Adrenal gland (tissue), 12 donors: ENCODE results near the gene PCDHA13. TPM values are rescaled to one million over a fixed set of nuclear protein-coding genes. Genes with fewer than 3 reads are reported as not detected.
A peak's percentile ranks its signal among the peaks of the same experiment; 100 is the strongest.

Source experiments
- DNase-seq, 7 donors: peaks; one replicate each; pipeline ENCODE4 v3.0.0-alpha.2; 2019 to 2020
- H3K27ac ChIP-seq, 5 donors: fragments of 200-600 bp; sonication (generic) in 4 of 5; 1 replicate in 3 of 5; 2 replicates in 2 of 5; pipeline versions ENCODE4 v1.5.1 to v1.8.0; 2016 to 2020; ENCODE audit warnings: mild to moderate bottlenecking in 1 of 5
- H3K27me3 ChIP-seq: fragments of 200-600 bp; 2 replicates; pipeline ENCODE4 v1.8.0; 2021
- H3K36me3 ChIP-seq, 2 donors: fragments of 200-600 bp; replicated peaks in 1 of 2; 1 replicate in 1 of 2; 2 replicates in 1 of 2; pipeline versions ENCODE4 v1.5.1 to v1.8.0; 2018 to 2022
- H3K4me1 ChIP-seq, 2 donors: fragments of 200-600 bp; replicated peaks in 1 of 2; 1 replicate in 1 of 2; 2 replicates in 1 of 2; pipeline versions ENCODE4 v1.5.1 to v1.8.0; 2018 to 2021
- H3K4me3 ChIP-seq, 4 donors: fragments of 200-600 bp; sonication (generic) in 3 of 4; one replicate each; pipeline ENCODE4 v1.5.1; 2016 to 2018
- H3K9me3 ChIP-seq, 3 donors: fragments of 200-600 bp; sonication (generic) in 1 of 3; replicated peaks in 1 of 3; 1 replicate in 2 of 3; 2 replicates in 1 of 3; pipeline versions ENCODE4 v1.5.1 to v1.8.0; 2016 to 2021
- CTCF ChIP-seq, 6 experiments: fragments of 450-650 bp in 4 of 6; fragments of 200-600 bp in 2 of 6; sonication (generic) in 1 of 6; IDR thresholded peaks; 1 replicate in 5 of 6; 2 replicates in 1 of 6; pipeline versions ENCODE4 v1.5.1 to v1.8.0; 2016 to 2021; ENCODE audit warnings: antibody characterized with exemption in 6 of 6, mild to moderate bottlenecking in 2 of 6, moderate library complexity in 1 of 6
- POLR2A ChIP-seq, 2 donors: fragments of 450-650 bp; IDR thresholded peaks; one replicate each; pipeline ENCODE4 v1.6.1; 2017; ENCODE audit warnings: antibody characterized with exemption in 2 of 2, mild to moderate bottlenecking in 2 of 2, moderate library complexity in 1 of 2
- WGBS, 4 donors: extraction: QIAGEN DNeasy Blood & Tissue Kit in 2 of 4; methylation state at CpG; one replicate each; pipeline versions ENCODE4 v1.1.5 to v1.1.7; 2013 to 2017; 5-methylcytosine and 5-hydroxymethylcytosine counted together
- intact Hi-C, 2 donors: fragments of 100-400 bp; cut with DNase I; formaldehyde crosslinking; loops; one replicate each; pipeline versions ENCODE4 v1.14.1 to v1.15.0; 2022 to 2023
- polyA plus RNA-seq, 3 donors: library from polyadenylated mRNA; stranded (reverse); fragments of 200-250 nt in 2 of 3; fragments of 350-450 nt in 1 of 3; fragmentation: Illumina TruSeq in 1 of 3; extraction: RNeasy Lipid Tissue Mini Kit (QIAGEN cat#74804) in 1 of 3; gene quantifications; one replicate each; pipeline ENCODE4 v1.2.3, GENCODE V29; 2013 to 2014
- total RNA-seq, 9 donors: library from RNA; depleted of rRNA in 4 of 9; stranded (reverse); fragments of >200 nt in 4 of 9; fragments of 120-200 nt in 1 of 9; fragmentation: NEBNext Ultra II Directional in 1 of 9; extraction: Animal tissue kit (Norgen Biotek cat#: 25700) in 1 of 9; gene quantifications; one replicate each; pipeline versions ENCODE4 v1.1.0 to v1.2.4, GENCODE V29; 2013 to 2023
- donor health status: healthy with polysubstance abuse.
- donor health status: Bipolar disorder and iron deficiency.
- donor health status: DM: yes; HTN: yes; CAD: no.
- donor health status: DM: no; HTN: no; CAD: no.
- donor health status: DM: no; HTN: no; CAD: no.
- donor health status: DM: yes; HTN: yes; CAD: no.

PCDHA13 gene
- total and polyA plus RNA-seq, 12 donors, result 0.12 to 0.98 (median 0.52) TPM; not detected in 1

GRCh38 chr5:140855772-140856674 is 25.9 kb upstream of the PCDHA13 start, which contains the start of gene PCDHA10:
Gene PCDHA10 (plus strand): TSS chr5:140855897. CDS start chr5:140856049, 152 bp downstream.
- Histone ChIP-seq H3K4me1 (no peaks in the 10 kb centered on the region), H3K27me3 (peaks cover 6% of the 10 kb centered on the region), H3K4me3 (peak within 1 kb of the TSS in 1 of 4 donors; percentile 2), H3K9me3 (peaks cover 0 to 12% (median 0%) of the 10 kb centered on the region in 3 donors), H3K36me3 (no peaks in the 10 kb centered on the region), H3K27ac (no peak within 1 kb of the TSS)
- WGBS, 4 donors, result 16 to 22% (median 22%) methylated on average over 43 to 44 of the region's 44 CpGs; no CpG with 5 or more reads in 1 of the 4 donors
- DNase-seq, result no peak
- no peak for TF ChIP-seq POLR2A (IDR thresholded peaks at IDR 0.05)
- peak in 3 of 6 experiments; percentile 16 to 26 (median 25) for TF ChIP-seq CTCF (IDR thresholded peaks at IDR 0.05)
- intact Hi-C loops, result no loop called here

DNA sequence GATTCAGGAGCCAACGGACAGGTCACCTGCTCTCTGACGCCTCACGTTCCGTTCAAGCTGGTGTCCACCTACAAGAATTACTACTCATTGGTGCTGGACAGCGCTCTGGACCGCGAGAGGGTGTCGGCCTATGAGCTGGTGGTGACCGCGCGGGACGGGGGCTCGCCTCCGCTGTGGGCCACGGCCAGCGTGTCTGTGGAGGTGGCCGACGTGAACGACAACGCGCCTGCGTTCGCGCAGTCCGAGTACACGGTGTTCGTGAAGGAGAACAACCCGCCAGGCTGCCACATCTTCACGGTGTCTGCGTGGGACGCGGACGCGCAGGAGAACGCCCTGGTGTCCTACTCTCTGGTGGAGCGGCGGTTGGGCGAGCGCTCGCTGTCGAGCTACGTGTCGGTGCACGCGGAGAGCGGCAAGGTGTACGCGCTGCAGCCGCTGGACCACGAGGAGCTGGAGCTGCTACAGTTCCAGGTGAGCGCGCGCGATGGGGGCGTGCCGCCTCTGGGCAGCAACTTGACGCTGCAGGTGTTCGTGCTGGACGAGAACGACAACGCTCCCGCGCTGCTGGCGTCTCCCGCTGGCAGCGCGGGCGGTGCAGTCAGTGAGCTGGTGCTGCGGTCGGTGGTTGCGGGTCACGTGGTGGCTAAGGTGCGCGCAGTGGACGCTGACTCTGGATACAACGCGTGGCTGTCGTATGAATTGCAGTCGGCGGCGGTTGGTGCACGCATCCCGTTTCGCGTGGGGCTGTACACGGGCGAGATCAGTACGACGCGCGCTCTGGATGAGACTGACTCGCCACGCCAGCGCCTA is 24.5 kb upstream of the PCDHA13 start:
- no peak for TF ChIP-seq POLR2A (IDR thresholded peaks at IDR 0.05)
- TF ChIP-seq CTCF (IDR thresholded peaks at IDR 0.05), result no peak
- Histone ChIP-seq H3K27me3 (peaks cover 6% of the 10 kb centered on the region), H3K4me3 (no peak overlapping the region), H3K36me3 (no peaks in the 10 kb centered on the region), H3K27ac (no peak overlapping the region), H3K4me1 (no peaks in the 10 kb centered on the region), H3K9me3 (peaks cover 0 to 15% (median 0%) of the 10 kb centered on the region in 3 donors)
- 44 to 63% (median 54%) methylated on average over 57 to 94 of the region's 94 CpGs; no CpG with 5 or more reads in 1 of the 4 donors for WGBS, 4 donors
- intact Hi-C loops, result no loop called here
- no peak for DNase-seq

DNA sequence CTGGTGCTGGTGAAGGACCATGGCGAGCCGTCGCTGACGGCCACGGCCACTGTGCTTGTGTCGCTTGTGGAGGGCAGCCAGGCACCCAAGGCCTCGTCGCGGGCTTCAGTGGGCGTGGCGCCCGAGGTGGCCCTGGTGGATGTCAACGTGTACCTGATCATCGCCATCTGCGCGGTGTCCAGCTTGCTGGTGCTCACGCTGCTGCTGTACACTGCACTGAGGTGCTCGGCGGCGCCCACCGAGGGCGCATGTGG is 24.0 kb upstream of the PCDHA13 start:
- TF ChIP-seq POLR2A (IDR thresholded peaks at IDR 0.05) (no peak), CTCF (IDR thresholded peaks at IDR 0.05) (no peak)
- no peak overlapping the region for H3K27ac ChIP-seq
- no peak for DNase-seq
- no peaks in the 10 kb centered on the region for H3K36me3 ChIP-seq
- peaks cover 8% of the 10 kb centered on the region for H3K27me3 ChIP-seq
- no peak overlapping the region for H3K4me3 ChIP-seq
- no peaks in the 10 kb centered on the region for H3K4me1 ChIP-seq
- intact Hi-C loops, result no loop called here
- 51 to 65% methylated on average over 4 to 22 of the region's 22 CpGs; no CpG with 5 or more reads in 2 of the 4 donors for WGBS, 4 donors
- peaks cover 0 to 15% (median 0%) of the 10 kb centered on the region in 3 donors for H3K9me3 ChIP-seq
